Medulla oblongata (tissue), 1 donor: Measurements from ENCODE around the gene BDH1.
"Not testable (repeated sequence)": the region's sequence is repeated elsewhere in the genome, so short reads cannot be mapped to it uniquely, and the experiment has no call there.

Experiments
- DNase-seq: peaks from one replicate; pipeline ENCODE4 v3.0.0-alpha.2; 2015; ENCODE audit errors: extremely low spot score

The BDH1 gene

GRCh38 chr3:197487911-197488391 is 67.8 kb downstream of the BDH1 start:
- no peak for DNase-seq

- no peak for DNase-seq
Observed at GRCh38 chr3:197486861-197487260, 68.9 kb downstream of the BDH1 start.

GRCh38 chr3:197485143-197485542 is 70.6 kb downstream of the BDH1 start:
- no peak for DNase-seq

GRCh38 chr3:197484204-197484901 is 71.4 kb downstream of the BDH1 start:
- no peak for DNase-seq

- no peak for DNase-seq
Observed at GRCh38 chr3:197482001-197482400, 73.8 kb downstream of the BDH1 start.

GRCh38 chr3:197480320-197480719 is 75.4 kb downstream of the BDH1 start:
- DNase-seq, result no peak

DNA sequence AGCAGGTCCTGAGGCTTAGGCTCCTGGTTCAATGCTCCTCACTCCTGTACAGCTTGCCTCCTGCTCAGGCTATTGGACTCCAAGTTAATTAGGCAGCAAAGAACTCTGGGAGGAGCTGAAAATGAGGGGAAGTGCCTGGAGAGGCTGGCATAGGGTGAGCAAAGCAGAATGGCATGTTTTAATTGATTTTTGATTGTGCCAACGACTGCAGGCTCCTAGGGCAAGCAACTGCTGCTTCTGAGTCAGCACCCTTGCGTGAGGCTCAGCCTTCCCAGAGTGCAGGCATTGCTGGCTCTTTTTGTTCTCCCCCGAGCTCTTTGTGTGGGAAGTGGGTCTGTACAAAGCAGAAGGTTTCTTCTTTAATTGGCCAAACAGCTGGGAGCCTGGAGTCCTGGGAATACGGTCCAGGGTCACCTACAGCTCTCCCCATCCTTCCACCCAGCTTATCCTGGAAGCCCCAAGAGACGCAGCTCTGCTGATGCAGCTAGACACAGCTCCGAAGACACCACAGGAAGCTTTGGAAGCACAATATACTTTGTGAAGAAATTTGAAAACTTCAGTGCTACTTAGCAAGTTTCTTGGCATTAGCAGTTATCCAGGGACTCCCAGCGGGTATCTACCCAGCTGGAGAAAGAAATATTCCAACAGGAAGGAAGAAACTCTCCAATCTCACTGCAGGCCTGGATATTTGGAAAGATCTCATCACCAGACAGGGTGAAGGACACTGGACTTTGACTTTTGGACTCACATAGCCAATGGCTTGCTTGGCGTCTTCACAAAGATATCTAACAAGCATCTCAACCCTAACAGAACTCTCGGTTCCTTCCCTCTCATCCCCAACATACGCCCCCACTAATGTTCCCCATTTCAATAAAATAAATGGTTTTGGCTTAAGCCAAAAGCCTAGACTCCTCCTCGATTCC is 76.8 kb downstream of the BDH1 start:
- peak; percentile 14 for DNase-seq

DNA sequence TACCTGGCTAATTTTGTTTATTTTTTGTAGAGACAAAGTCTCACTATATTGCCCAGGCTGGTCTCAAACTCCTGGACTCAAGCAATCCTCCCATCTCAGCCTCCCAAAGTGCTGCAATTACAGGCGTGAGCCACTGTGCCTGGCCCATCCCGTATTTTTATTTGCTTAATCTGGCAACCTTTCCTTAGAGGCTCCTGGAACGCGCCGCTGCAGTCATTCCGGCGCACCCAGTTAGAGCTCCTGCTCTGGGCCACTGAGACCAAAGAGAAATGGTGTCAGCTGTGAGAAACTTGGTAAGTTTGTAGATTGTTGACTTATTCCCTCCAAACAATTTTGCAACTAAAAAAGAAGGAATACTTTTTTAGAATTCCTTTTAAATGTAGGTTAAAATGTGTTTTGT is 78.0 kb downstream of the BDH1 start:
- DNase-seq, result not testable (repeated sequence)

- no peak for DNase-seq
Observed at GRCh38 chr3:197475997-197476525, 79.7 kb downstream of the BDH1 start.

DNA sequence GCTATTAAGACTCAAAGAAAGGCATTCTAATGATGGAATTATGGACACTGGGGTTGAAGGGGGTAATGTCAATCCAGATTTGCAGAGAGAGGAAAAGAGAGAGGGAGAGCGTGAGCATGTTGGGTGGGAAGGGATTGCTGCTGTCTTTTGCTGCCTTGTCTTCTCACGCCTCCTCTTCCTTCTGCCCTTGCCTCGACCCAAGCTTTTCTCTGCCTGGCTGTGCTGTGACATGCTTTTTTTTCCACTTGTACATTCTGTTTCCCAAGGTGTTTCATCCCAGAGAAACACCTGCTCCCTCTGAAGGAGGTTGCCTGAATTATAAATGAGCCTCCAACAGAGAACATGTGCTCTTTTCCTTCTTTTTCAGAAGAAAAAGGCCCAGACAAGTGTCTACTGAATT is 80.3 kb downstream of the BDH1 start:
- no peak for DNase-seq

DNA sequence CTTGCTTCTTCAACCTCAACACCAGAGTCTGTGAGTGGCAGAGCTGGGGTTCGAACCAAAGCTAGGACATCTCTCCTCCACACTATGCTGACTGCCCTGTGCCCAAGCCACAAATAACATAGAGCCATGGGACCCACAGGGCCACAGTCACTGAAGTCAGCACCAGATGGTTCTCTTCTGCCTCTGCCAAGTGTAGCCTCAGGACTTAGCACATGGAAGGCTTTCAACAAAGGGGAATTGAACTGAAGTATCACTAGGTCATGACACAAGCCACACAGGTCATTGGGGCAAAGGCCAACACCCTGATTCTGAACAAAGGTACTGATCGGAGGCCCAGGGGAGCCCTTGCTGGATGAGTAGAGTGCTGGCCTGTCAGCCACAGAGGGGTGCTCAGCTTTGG is 83.6 kb downstream of the BDH1 start:
- no peak for DNase-seq

GRCh38 chr3:197471221-197472010 is 84.4 kb downstream of the BDH1 start:
- DNase-seq, result no peak

GRCh38 chr3:197468866-197469382 is 86.8 kb downstream of the BDH1 start:
- no peak for DNase-seq

DNA sequence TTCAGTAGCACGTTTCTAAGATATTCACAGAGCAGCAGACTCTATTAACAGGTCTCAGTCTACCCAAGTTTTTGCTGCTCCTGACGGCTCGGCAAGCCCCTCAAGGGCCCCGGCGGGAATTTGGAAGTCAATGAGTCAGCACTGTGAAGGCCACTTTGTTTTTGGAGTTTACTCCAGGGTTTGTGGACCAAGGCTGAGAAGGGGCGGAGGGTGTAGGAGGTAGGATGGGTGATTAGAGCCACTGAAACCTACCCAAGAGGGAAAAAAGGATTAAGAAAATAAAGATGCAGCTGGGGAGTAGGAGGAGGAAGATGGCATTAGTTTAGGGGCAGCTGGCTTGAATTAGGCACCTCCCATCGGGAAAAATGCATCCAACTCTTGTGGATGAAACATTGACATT is 87.6 kb downstream of the BDH1 start:
- no peak for DNase-seq

GRCh38 chr3:197466586-197467399 is 89.0 kb downstream of the BDH1 start:
- DNase-seq, result no peak

GRCh38 chr3:197465996-197466549 is 89.7 kb downstream of the BDH1 start:
- no peak for DNase-seq

DNA sequence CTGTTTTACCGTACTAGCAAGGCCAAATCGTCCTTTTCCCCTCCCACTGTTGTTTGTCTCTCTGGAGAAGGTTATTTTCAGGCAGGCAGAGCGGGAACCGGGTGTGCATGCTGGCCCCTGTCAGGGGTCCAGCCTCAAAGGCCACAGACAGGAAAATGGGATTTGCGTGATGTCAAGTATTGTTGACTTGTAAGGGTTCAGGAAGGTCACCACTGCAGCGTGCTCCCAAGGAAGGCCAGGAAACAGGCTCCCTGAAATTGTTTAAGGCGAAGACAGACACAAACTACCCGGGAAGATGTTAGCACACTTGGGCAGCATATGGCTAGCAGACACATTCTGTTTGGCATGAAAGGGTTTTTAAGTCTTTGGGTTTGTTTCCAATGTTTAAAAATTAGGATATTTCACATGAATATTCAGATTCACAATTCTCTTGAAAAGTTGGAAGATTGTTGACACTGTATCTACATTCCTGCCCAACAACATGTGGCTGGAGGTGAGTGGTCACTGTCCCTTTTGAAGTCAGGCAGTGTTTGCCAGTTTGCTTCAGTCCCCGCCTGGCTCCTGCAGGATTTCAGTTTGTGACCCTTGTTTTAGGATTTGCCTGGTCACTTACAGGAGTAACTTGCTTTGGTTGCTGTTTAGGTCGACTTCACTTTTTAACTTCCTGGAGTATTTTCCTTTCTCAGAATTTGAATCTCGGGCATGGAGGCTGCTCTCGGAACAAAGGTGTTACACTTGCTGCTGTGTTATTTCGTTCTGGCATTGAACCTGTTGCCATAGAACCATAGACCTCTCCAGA is 90.4 kb downstream of the BDH1 start:
- DNase-seq, result no peak

DNA sequence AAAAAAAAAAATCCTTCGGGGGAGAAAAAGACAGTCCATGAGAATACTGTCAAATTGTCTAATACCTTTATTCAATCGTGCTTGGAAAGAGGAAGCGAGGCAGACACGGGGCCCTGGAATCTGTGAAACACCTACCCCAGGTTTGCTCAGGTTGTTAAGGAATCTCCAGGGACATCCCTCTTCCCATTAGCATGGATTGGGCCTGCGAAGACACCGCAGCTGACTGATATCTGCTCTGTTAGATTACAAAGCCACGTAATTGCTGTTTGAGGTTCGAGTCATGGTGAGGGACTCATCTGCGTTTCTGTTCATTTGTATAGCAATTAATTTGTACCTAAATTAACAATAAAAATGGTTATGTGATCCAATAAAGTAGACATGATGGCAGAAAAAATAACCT is 91.0 kb downstream of the BDH1 start:
- no peak for DNase-seq

GRCh38 chr3:197463279-197463678 is 92.5 kb downstream of the BDH1 start:
- no peak for DNase-seq

- DNase-seq, result no peak
Observed at GRCh38 chr3:197462808-197463207, 93.0 kb downstream of the BDH1 start.
